GM18858 (cell line): ENCODE data around the gene DSCAM.

Experiments
- ATAC-seq: cut with Tn5 transposase; IDR thresholded peaks from one replicate; pipeline ENCODE4 v1.9.1; 2021; ENCODE audit not compliant: unreplicated experiment

DSCAM gene

GRCh38 chr21:40770435-40771055 lies 76.4 kb downstream of the DSCAM start:
- ATAC-seq = no peak

- no peak for ATAC-seq
These were observed 77.7 kb downstream of the DSCAM start for GRCh38 chr21:40769231-40769630.

- ATAC-seq = no peak
These were observed 78.9 kb downstream of the DSCAM start for GRCh38 chr21:40768056-40768455.

GRCh38 chr21:40766381-40766780 lies 80.6 kb downstream of the DSCAM start:
- ATAC-seq = no peak

- no peak for ATAC-seq
These were observed 81.1 kb downstream of the DSCAM start for GRCh38 chr21:40765811-40766210.

- no peak for ATAC-seq
These were observed 86.1 kb downstream of the DSCAM start for GRCh38 chr21:40760821-40761220.

- ATAC-seq = no peak
These were observed 87.9 kb downstream of the DSCAM start for GRCh38 chr21:40759061-40759460.

GRCh38 chr21:40757366-40757765 lies 89.6 kb downstream of the DSCAM start:
- no peak for ATAC-seq

- no peak for ATAC-seq
These were observed 92.5 kb downstream of the DSCAM start for GRCh38 chr21:40754466-40754865.

- no peak for ATAC-seq
These were observed 93.2 kb downstream of the DSCAM start for GRCh38 chr21:40753756-40754155.

GRCh38 chr21:40752125-40752524 lies 94.8 kb downstream of the DSCAM start:
- no peak for ATAC-seq

GRCh38 chr21:40751221-40751620 lies 95.7 kb downstream of the DSCAM start:
- no peak for ATAC-seq

- no peak for ATAC-seq
These were observed 110.8 kb downstream of the DSCAM start for GRCh38 chr21:40736145-40736544.

GRCh38 chr21:40733024-40733397 lies 113.9 kb downstream of the DSCAM start:
- ATAC-seq = no peak

- no peak for ATAC-seq
These were observed 114.5 kb downstream of the DSCAM start for GRCh38 chr21:40732253-40733023.

GRCh38 chr21:40731206-40731605 lies 115.8 kb downstream of the DSCAM start:
- ATAC-seq = no peak

- no peak for ATAC-seq
These were observed 116.5 kb downstream of the DSCAM start for GRCh38 chr21:40730426-40730800.

- no peak for ATAC-seq
These were observed 117.1 kb downstream of the DSCAM start for GRCh38 chr21:40729761-40730425.

- ATAC-seq = no peak
These were observed 123.0 kb downstream of the DSCAM start for GRCh38 chr21:40723966-40724365.

- ATAC-seq = no peak
These were observed 123.6 kb downstream of the DSCAM start for GRCh38 chr21:40723317-40723716.

- no peak for ATAC-seq
These were observed 127.3 kb downstream of the DSCAM start for GRCh38 chr21:40719615-40720014.

GRCh38 chr21:40717028-40717427 lies 129.9 kb downstream of the DSCAM start:
- ATAC-seq = no peak
